Measurements from ENCODE around the gene MAP2K6. TPM values are rescaled to one million over a fixed set of nuclear protein-coding genes. Genes with fewer than 3 reads are reported as not detected.

Gene MAP2K6
- total RNA-seq, 1 donor = 0.43 TPM

DNA sequence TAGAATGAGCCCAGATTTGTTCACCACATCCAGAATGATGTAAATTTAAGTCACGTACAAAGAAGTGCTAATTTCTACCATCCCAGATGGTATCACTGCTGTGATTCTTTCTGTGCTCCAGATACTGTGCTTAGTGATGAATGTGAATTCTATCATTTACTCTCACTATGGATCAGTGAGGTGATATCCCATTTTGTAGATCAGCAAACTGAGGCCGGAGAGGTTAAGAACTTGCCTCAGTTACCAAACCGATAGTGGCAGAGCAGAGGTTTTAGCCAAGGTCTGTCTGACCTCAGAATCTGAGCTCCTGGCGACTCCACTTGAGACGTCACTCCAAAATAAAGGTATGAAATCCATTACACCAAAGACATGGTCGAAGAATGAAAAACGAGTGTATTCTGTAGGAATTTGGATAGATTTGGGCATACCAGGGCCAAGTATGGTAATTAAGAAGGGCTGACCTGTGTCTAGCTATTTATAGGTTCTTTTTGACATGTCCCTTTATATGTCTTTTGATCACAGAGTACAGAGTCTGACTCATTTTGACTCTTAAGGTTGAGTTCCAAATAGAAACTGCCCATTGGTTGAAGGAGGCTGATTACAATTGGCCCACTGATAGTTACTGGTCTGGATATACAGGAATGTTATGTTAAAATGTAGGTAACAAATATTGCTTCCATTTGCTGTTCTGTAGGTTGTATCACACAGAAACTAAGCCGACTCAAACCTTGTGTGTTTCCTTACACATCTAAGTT lies 10.0 kb downstream of the MAP2K6 start:
- TF ChIP-seq, protein P1, sequence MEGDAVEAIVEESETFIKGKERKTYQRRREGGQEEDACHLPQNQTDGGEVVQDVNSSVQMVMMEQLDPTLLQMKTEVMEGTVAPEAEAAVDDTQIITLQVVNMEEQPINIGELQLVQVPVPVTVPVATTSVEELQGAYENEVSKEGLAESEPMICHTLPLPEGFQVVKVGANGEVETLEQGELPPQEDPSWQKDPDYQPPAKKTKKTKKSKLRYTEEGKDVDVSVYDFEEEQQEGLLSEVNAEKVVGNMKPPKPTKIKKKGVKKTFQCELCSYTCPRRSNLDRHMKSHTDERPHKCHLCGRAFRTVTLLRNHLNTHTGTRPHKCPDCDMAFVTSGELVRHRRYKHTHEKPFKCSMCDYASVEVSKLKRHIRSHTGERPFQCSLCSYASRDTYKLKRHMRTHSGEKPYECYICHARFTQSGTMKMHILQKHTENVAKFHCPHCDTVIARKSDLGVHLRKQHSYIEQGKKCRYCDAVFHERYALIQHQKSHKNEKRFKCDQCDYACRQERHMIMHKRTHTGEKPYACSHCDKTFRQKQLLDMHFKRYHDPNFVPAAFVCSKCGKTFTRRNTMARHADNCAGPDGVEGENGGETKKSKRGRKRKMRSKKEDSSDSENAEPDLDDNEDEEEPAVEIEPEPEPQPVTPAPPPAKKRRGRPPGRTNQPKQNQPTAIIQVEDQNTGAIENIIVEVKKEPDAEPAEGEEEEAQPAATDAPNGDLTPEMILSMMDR (IDR thresholded peaks at IDR 0.05; ENCODE audit: insufficient read depth, low read depth, low read length) = no peak
- no peak overlapping the region for H3K4me3 ChIP-seq (ENCODE audit: low read depth, low read length)
- no peak for DNase-seq (ENCODE audit: low read depth)

DNA sequence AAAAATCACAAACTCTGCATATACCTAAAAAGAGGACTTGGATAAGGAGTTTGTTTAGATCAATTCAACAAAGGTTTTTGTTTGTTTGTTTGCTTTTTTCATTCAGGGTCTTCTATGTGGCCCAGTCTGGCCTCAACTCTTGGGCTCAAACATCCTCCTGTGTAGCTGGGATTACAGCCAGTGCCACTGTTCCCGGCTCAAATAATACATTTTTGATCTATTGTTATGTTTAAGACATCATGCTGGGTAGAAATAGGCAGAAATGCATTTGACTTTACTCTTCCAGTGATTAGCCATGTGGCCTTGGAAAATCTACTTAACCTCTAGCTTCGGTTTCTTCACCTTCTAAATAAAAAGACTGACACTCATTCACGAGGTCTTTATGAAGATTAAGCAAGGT lies 11.5 kb downstream of the MAP2K6 start:
- DNase-seq (ENCODE audit: low read depth) = no peak
- no peak overlapping the region for H3K4me3 ChIP-seq (ENCODE audit: low read depth, low read length)
- TF ChIP-seq, protein P1 (IDR thresholded peaks at IDR 0.05; ENCODE audit: insufficient read depth, low read depth, low read length) = no peak

DNA sequence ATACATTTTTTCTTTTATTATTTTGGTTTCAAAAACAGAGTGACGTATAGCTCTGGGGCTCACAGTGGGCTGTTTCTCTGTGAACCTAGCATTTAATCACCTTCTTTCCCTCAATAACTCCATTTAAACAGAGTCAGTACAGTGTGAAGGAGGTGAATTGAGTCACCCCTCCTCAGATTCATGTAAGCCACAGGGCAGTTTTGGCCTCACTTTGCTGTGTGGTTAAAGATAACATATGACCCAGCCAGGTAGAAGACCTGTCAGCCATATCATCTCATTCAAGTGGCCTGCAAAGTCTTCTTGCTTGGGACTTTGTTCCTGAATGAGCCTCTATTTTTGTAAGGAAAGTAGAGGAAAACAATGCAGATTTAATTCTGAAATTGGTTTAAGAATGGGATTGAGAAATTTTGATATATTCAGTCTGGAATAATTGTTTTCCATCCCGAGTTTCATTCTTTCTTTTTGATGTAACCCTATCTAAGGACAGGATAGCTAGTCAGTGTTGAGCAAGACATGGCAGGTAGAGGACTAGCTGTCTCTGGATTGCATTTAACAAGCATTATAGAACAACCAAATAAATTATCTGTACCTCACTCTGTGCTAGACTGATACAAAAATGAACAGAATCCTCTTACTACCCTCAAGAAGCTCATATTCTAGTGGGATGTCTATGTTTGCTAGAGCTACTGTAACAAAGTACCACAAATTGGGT lies 13.1 kb downstream of the MAP2K6 start:
- TF ChIP-seq, protein P1 (IDR thresholded peaks at IDR 0.05; ENCODE audit: insufficient read depth, low read depth, low read length) = no peak

DNA sequence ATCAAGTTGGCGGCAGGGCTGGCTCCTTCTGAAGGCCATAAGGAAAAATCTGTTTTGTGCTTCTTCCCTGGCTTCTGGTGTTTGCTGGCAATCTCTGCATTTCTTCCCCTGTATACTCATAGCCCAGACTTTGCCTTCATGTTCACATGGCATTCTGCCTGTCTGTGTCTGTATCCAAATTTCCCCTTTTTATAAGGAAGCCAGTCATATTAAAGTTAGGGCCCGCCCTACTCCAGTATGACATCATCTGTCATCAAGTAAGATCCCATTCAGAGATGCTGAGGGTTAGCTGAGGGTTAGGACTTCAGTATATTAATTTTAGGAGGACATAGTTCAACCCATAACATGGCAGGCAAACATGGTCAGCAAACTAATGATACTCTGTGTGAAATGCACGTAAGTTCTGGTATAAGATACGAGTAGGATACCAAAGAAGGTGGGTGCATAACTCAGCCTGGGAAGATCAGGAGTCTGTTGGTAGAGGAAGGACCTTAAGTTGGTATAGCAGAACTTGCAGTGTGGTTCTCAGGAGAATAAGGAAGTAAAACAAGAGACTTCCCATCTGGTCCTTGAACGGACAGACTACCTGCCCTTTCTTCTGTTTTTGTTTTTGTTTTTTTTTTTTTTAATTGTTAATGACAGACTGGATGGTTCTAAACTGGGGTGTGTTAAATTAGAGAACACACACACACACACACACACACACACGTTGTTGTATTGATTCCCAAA lies 13.9 kb downstream of the MAP2K6 start:
- no peak for DNase-seq (ENCODE audit: low read depth)

More for the DNA sequence above, 13.1 kb downstream of the MAP2K6 start:
- H3K4me3 ChIP-seq (ENCODE audit: low read depth, low read length) = no peak overlapping the region
- no peak for DNase-seq (ENCODE audit: low read depth)

DNA sequence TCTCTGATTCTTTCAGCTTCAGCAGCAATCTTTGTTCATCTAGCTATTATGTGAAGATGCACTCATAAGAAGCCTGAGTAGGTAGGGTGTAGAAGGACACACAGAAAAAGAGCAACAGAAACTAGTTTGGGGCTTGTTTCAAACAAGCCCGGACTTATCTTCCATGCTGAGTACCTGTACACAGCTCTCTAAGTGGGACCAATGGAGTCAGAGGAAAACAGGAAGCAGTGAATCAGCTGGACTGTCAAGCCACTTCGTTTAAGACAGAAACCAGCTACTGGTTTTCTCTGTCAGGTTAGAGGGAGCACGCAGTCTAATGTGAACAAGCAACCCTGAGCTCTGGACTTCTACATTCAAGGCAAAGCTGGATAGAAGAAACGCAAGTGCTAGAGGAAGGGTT lies 16.0 kb downstream of the MAP2K6 start:
- no peak overlapping the region for H3K4me3 ChIP-seq (ENCODE audit: low read depth, low read length)
- TF ChIP-seq, protein P1 (IDR thresholded peaks at IDR 0.05; ENCODE audit: insufficient read depth, low read depth, low read length) = no peak
- peak; percentile 11 for DNase-seq (ENCODE audit: low read depth)

More for the DNA sequence above, 13.9 kb downstream of the MAP2K6 start:
- TF ChIP-seq, protein P1 (IDR thresholded peaks at IDR 0.05; ENCODE audit: insufficient read depth, low read depth, low read length) = no peak
- H3K4me3 ChIP-seq (ENCODE audit: low read depth, low read length) = no peak overlapping the region

DNA sequence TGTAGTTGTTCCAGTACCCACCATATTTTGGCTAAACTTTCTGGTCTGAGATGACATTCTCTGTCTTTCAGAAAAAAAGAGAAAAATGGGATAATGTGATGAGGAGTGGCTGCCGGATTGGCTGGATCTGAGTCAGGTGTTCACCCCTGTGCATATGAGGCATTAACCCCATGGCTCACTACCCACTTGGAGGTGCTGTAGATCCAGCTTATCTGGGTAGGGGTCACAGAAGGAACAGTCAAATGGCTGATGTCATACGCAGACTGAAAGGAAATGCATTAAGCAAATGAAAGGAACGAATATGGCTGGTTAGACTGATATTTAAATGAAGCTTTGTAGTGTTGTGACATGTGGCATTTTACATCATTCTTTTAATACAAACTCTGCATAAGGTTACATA lies 17.3 kb downstream of the MAP2K6 start:
- no peak overlapping the region for H3K4me3 ChIP-seq (ENCODE audit: low read depth, low read length)
- no peak for DNase-seq (ENCODE audit: low read depth)
- TF ChIP-seq, protein P1 (IDR thresholded peaks at IDR 0.05; ENCODE audit: insufficient read depth, low read depth, low read length) = no peak

Measured in fibroblast of villous mesenchyme (primary cell).